Effector memory CD4-positive, alpha-beta T cell (primary cell): ENCODE results near the gene HMGXB3.

ENCODE experiments used
- DNase-seq, 3 donors: peaks; one replicate each; pipeline ENCODE4 v3.0.0-alpha.2; 2020
- H3K27ac ChIP-seq: 2 replicates; pipeline ENCODE4 v1.7.0; 2013; ENCODE audit warnings: mild to moderate bottlenecking, low read length, moderate library complexity; ENCODE audit not compliant: insufficient read depth, poor library complexity, severe bottlenecking
- H3K27me3 ChIP-seq: replicated peaks from 2 replicates; pipeline ENCODE4 v1.7.0; 2013; ENCODE audit warnings: mild to moderate bottlenecking, low read length; ENCODE audit not compliant: insufficient read depth, control insufficient read depth, poor library complexity, severe bottlenecking
- H3K36me3 ChIP-seq: 2 replicates; pipeline ENCODE4 v1.7.0; 2013; ENCODE audit warnings: mild to moderate bottlenecking, low read length, moderate library complexity; ENCODE audit not compliant: control insufficient read depth, insufficient read depth
- H3K4me1 ChIP-seq: 2 replicates; pipeline ENCODE4 v1.7.0; 2013; ENCODE audit warnings: low read length, mild to moderate bottlenecking; ENCODE audit not compliant: control insufficient read depth, insufficient read depth, poor library complexity, severe bottlenecking
- H3K4me3 ChIP-seq: 2 replicates; pipeline ENCODE4 v1.7.0; 2013; ENCODE audit warnings: low read length, low read depth, mild to moderate bottlenecking; ENCODE audit not compliant: insufficient read depth, poor library complexity, severe bottlenecking
- H3K9me3 ChIP-seq: 2 replicates; pipeline ENCODE4 v1.7.0; 2013; ENCODE audit warnings: mild to moderate bottlenecking, low read length, moderate library complexity; ENCODE audit not compliant: control insufficient read depth

HMGXB3 gene

GRCh38 chr5:150034662-150035061 is 34.1 kb downstream of the HMGXB3 start:
- Histone ChIP-seq H3K4me3 (no peak overlapping the region), H3K4me1 (no peaks in the 10 kb centered on the region), H3K27ac (no peak overlapping the region), H3K27me3 (no peaks in the 10 kb centered on the region), H3K9me3 (no peaks in the 10 kb centered on the region), H3K36me3 (peaks cover 80% of the 10 kb centered on the region)
- no peak for DNase-seq

- H3K4me1 ChIP-seq: no peaks in the 10 kb centered on the region
- DNase-seq: no peak
- peaks cover 75% of the 10 kb centered on the region for H3K36me3 ChIP-seq
- no peaks in the 10 kb centered on the region for H3K9me3 ChIP-seq
- no peak overlapping the region for H3K4me3 ChIP-seq
- no peak overlapping the region for H3K27ac ChIP-seq
- no peaks in the 10 kb centered on the region for H3K27me3 ChIP-seq
Measured at GRCh38 chr5:150035139-150035895, 34.8 kb downstream of the HMGXB3 start.

DNA sequence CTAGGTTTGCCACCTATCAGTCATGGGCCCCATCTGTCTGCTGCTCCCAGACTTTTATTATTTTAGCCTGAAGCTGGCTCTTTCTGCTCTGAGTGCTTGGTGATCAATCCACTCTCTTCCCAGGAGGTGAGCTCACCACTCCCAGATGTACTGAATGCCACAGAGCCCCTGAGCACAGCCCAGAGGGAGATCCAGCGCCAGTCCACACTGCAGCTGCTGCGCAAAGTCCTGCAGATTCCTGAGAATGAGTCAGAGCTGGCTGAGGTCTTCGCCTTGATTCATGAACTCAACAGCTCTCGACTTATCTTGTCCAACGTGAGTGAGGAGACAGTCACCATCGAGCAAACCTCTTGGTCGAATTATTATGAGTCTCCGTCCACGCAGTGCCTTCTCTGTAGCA is 36.0 kb downstream of the HMGXB3 start:
- no peak for DNase-seq
- no peaks in the 10 kb centered on the region for H3K27me3 ChIP-seq
- no peaks in the 10 kb centered on the region for H3K9me3 ChIP-seq
- peaks cover 75% of the 10 kb centered on the region for H3K36me3 ChIP-seq
- H3K4me1 ChIP-seq: no peaks in the 10 kb centered on the region
- no peak overlapping the region for H3K27ac ChIP-seq
- no peak overlapping the region for H3K4me3 ChIP-seq

DNA sequence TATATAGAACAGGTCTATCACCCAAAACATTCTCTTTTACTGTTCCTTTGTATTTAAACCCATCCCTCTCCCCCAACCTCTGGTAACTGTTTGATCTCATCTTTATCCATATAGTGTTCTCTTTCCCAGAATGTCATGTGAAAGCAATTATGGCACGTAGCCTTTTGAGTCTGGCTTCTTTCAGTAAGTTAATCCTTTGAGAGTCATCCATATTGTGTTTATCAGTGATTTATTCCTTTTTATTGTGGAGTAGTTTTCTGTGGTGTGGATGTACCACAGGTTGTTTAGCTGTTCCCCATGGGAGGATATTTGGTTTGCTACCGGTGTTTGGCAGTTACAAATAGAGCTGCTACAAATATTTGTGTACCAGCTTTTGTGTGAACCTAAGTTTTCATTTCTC is 38.0 kb downstream of the HMGXB3 start:
- no peaks in the 10 kb centered on the region for H3K9me3 ChIP-seq
- no peaks in the 10 kb centered on the region for H3K4me1 ChIP-seq
- H3K27ac ChIP-seq: no peak overlapping the region
- no peak for DNase-seq
- peaks cover 73% of the 10 kb centered on the region for H3K36me3 ChIP-seq
- no peak overlapping the region for H3K4me3 ChIP-seq
- no peaks in the 10 kb centered on the region for H3K27me3 ChIP-seq

GRCh38 chr5:150042459-150042858 is 41.9 kb downstream of the HMGXB3 start:
- Histone ChIP-seq H3K27me3 (no peaks in the 10 kb centered on the region), H3K9me3 (no peaks in the 10 kb centered on the region), H3K4me3 (no peak overlapping the region), H3K4me1 (no peaks in the 10 kb centered on the region), H3K36me3 (peaks cover 62% of the 10 kb centered on the region), H3K27ac (no peak overlapping the region)
- no peak for DNase-seq

DNA sequence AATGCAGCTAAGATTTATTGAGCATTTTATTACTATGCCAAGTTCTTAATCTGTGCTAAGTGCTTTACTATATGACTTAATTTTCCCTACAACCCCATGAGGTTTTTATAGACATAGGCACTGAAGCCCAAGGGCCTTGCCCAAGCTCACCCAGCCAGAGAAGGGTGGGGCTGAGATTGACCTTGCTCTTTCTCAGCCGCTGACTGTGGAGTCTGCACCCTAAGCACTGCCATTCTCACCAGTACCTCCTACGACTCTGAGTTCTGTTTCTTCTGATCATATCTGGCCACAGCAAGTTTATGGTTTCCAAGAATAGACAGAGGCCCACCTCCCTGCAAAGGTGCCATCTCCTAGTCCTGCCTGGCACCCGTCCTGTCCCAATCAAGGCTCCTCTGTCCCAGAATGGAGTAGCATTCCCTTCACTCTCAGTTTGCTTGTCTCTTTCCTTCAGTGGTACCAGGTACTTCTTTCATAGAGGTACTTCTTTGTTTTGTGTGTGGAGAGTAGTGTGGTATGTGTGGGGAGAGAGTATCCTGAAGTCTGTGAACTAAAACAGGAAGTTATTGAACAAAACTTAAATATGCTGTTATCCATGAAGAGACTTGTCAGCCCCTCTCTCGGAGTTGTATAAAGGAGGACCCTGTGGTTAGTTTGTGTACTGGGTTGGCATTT is 43.3 kb downstream of the HMGXB3 start:
- H3K9me3 ChIP-seq: no peaks in the 10 kb centered on the region
- H3K27ac ChIP-seq: no peak overlapping the region
- no peak for DNase-seq
- H3K4me3 ChIP-seq: no peak overlapping the region
- no peaks in the 10 kb centered on the region for H3K4me1 ChIP-seq
- H3K27me3 ChIP-seq: no peaks in the 10 kb centered on the region
- H3K36me3 ChIP-seq: peaks cover 70% of the 10 kb centered on the region

DNA sequence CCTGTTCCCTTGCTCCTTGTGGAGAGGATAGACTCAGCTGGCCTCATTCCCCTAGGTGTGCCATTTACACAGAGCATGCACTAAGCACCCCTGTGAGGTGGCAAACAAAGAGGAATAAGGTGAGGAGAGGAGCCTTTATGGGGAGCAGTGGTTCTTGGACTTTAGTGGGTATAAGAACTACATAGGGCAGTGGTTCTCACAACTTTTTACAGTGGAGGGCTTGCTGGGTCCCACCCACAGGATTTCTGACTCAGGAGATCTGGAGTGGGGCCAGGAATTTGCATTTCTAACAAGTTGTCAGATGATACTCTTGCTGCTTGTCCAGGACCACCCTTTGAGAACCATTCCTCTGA is 43.8 kb downstream of the HMGXB3 start:
- Histone ChIP-seq H3K36me3 (peaks cover 74% of the 10 kb centered on the region), H3K4me1 (no peaks in the 10 kb centered on the region), H3K27ac (no peak overlapping the region), H3K27me3 (no peaks in the 10 kb centered on the region), H3K9me3 (no peaks in the 10 kb centered on the region), H3K4me3 (no peak overlapping the region)
- DNase-seq: no peak

GRCh38 chr5:150044712-150045111 is 44.2 kb downstream of the HMGXB3 start:
- no peaks in the 10 kb centered on the region for H3K9me3 ChIP-seq
- H3K36me3 ChIP-seq: peaks cover 78% of the 10 kb centered on the region
- H3K4me1 ChIP-seq: no peaks in the 10 kb centered on the region
- H3K4me3 ChIP-seq: no peak overlapping the region
- DNase-seq: no peak
- H3K27ac ChIP-seq: no peak overlapping the region
- no peaks in the 10 kb centered on the region for H3K27me3 ChIP-seq

GRCh38 chr5:150045549-150045948 is 45.0 kb downstream of the HMGXB3 start:
- no peaks in the 10 kb centered on the region for H3K9me3 ChIP-seq
- H3K27me3 ChIP-seq: no peaks in the 10 kb centered on the region
- no peak overlapping the region for H3K27ac ChIP-seq
- H3K36me3 ChIP-seq: peaks cover 83% of the 10 kb centered on the region
- no peak overlapping the region for H3K4me3 ChIP-seq
- H3K4me1 ChIP-seq: no peaks in the 10 kb centered on the region
- no peak for DNase-seq

- Histone ChIP-seq H3K27ac (no peak overlapping the region), H3K4me1 (no peaks in the 10 kb centered on the region), H3K4me3 (no peak overlapping the region), H3K36me3 (peaks cover 83% of the 10 kb centered on the region), H3K27me3 (no peaks in the 10 kb centered on the region), H3K9me3 (no peaks in the 10 kb centered on the region)
- DNase-seq: no peak
Measured at GRCh38 chr5:150046031-150046430, 45.5 kb downstream of the HMGXB3 start.
